GM19035 (cell line): ENCODE measurements around the gene CRKL.

Experiments
- ATAC-seq: cut with Tn5 transposase; IDR thresholded peaks from one replicate; pipeline ENCODE4 v1.9.1; 2021; ENCODE audit not compliant: unreplicated experiment

CRKL gene

DNA sequence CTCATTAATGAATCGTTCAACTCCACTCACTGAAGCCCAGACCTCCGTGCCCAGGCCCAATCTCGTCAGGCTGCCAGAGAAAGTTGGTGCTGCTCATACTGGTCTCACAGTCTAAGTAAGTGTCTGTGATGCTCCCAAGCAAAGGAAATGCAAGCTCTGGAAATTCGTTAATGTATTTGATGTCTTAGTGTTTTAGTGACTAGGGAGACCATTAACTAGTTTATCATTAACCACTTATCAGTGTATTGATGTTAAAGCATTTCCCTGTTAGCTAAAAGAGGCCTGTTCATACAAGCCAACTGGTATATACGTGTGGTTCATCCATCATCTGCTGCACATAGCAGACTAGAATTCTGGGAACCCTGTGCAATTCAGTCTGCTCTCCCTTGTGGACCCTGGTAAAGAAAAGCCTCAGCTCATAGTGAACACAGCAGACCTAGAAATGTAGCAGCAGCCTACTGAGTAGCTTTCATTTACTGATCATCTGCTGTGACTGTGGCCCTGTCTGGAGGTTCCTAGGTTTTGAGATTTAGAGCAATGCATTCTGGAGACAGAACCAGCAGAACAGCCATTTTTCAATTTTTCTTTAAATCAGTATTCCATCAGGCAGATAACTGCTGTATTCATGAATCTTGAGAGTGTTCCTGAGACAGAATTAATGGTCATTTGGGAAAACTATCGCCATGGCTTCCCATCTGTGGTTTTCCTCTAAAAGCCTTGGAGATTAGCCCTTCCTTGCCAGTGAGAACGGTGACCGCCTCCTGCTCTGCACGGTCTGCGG is 34.1 kb downstream of the CRKL start:
- ATAC-seq = no peak

DNA sequence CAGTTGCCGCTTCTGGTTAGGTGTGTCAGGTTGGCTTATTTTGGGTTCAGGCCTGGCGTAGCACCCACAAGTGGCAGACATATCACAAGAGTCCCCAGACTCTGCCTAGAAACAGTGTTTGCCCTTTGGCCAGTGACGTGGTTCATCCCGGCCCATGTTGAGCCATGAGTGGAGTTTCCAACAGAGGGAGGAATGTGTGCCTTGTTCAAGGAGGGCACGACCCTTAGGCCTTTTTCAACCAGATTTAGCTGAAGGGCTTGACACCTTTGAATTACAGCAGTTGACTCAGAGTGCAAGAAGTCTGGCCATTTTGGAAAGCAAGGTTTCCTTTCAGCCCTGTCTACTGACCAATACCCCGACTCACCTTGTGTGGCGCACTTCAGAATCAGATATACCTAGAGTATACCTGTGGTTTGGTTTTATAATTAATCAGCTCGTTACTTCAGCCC is 34.7 kb downstream of the CRKL start:
- ATAC-seq = no peak

DNA sequence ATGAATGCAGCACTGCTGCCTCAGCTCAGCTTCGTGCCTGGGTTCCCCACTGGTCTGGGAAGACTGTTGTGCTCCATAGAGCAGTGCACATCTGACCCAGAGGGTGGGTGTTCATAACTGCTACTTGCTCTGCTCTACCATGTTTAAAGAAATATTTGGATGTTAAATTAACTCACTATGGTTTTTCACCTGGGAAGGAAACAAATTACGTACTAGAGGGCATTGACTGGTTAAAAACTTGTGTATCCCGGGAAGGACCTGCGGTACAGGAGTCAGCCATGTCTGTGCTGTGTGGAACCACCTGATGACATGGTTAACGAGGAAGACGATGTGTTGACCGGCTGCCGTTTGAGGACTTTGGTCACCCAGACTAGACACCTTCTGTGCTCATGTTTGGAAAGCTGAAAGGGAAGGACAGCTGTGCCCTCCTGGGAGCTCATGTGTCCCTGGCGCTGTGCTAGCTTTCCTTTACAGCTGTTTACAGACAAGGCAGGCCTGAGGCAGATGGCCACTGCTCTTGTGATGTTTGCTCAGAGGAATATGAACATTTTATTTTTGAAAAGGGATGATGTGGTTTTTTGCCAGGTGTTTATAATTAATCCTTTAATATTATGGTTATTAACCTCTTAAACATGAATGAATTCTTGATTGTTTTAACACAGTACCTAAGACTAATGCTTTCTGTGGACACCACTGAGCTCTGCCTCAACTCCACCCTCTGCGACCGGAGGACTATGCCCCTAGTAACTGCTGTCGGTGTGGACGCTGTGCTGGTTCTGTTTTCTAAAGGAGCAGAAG is 35.5 kb downstream of the CRKL start:
- ATAC-seq = no peak

DNA sequence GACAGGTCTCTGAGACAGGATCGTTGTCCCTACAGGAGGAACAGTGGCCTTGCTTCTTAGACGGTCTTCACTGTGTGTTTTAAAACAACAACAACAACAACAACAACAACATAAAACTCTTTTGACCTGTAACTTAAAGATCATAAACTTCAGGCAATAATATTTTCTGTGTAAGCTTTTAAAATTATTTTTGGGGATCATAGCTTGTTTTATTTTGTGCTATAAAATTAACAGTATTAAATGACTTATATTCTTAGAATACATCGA is 36.1 kb downstream of the CRKL start:
- no peak for ATAC-seq

DNA sequence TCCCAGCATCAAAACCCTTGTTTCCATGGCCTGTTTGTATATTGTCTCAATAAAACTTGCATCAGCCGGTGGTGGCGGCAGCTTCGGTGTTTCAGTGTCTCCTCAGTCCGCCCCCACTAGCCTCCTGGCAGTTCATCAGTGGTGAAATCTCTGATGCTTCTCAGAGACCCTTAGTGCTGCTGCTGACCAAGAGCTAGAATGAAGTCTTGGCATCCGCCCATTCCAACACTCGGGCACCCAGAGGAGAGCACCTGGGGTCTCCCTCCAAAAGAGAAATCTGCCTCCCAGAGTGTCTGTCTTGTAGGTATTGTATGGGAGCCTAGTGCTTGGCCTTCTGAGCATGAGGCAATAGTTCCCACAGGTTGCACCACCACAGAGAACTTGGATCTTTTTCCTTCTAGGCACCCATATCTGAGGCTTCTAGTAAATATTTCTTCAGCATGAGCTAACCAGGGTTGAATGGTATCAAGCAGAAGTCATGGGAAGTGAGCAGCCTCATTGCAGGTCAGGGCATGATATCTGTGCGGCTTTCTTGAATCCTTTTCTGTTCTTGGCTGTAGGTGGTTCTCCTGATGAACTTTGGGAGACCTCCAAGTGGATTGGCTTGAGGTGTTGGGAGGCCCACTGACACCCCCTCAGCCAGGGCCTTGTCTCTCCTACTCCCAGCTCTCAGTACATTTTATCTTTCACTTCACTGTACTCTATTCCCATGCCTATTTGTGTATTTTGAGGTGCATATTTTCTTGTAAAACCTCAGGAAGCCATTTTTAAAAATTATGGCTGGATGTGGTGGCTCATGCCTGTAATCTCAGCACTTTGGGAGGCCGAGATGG is 36.7 kb downstream of the CRKL start:
- ATAC-seq = no peak

DNA sequence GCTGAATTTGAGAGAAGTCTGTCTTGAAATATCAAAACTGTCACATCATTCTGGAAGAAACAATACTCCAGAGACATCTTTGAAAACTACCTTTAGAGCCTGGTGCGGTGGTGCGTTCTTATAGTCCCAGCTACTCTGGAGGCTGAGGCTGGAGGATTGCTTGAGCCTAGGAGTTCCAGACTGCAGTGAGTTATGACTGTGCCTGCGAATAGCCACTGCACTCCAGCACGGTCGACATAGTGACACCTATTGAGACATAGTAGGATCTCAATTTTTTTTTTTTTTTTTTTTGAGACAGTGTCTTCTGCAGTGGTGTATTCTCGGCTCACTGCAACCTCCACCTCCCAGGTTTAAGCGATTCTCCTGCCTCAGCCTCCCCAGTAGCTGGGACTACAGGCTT is 38.3 kb downstream of the CRKL start:
- ATAC-seq = no peak

DNA sequence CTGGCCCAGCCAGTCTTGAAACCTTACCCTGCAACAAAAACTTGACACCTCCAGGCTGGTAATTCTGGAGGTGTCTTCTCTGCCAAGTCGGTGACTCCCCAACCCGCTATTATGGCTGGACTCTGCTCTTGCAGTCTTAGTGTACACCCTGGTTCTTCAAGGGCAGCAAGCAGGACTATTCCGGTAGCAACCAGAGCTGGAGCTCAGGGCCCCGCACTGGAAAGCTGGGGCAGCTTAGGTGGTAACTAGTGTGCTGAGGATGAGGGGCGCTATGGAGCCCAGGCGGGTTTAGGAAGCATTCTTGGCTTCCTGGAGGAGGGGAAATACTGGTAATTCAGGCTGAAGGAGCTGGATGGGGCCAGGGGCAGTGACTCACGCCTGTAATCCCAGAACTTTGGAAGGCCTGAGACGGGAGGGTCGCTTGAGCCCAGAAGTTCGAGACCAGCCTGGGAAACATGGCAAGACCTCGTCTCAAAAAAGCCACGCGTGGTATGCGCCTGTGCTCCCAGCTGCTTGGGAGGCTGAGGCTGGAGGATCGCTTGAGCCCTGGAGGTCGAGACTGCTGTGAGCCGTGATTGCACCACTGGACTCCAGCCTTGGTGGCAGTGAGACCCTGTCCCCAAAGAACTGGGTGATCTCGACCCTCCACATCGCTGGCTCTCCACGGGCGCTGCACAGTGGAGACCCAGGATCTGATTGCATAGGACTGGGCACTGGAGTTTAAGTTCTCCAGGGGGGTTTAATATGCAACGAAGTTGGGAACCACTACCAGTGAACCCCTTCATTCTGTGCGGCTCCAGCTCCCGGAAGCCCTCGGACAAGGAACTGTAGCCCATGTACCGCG is 39.3 kb downstream of the CRKL start:
- no peak for ATAC-seq

DNA sequence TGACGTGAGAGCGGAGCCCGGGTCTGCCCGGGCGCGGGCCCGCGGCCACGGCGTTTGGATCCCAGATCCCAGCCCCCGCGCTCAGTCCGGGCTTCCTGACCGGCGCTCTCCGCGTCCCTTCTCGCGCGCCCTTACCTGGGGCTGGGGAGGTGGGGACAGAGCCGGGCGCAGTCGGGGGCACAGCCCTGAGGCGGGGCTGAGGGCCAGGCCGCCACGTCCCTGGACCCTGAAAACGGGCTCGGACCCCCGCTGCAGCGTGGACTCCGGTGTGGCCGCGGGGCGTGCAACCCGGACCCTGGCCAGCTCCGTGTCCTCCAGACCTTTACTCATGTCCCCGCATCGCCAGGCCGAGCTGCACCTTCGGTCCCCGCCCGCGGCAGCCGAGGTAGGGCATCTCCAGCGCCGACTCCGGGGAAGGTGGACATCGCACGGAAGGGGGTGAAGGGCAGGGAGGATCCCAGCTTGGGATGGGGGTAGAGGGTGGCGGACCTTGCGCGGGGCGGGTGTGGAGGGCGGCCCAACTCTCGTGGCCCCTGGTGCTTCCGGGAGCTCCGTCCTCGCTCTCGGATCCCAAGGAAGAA is 40.0 kb downstream of the CRKL start:
- ATAC-seq = no peak

DNA sequence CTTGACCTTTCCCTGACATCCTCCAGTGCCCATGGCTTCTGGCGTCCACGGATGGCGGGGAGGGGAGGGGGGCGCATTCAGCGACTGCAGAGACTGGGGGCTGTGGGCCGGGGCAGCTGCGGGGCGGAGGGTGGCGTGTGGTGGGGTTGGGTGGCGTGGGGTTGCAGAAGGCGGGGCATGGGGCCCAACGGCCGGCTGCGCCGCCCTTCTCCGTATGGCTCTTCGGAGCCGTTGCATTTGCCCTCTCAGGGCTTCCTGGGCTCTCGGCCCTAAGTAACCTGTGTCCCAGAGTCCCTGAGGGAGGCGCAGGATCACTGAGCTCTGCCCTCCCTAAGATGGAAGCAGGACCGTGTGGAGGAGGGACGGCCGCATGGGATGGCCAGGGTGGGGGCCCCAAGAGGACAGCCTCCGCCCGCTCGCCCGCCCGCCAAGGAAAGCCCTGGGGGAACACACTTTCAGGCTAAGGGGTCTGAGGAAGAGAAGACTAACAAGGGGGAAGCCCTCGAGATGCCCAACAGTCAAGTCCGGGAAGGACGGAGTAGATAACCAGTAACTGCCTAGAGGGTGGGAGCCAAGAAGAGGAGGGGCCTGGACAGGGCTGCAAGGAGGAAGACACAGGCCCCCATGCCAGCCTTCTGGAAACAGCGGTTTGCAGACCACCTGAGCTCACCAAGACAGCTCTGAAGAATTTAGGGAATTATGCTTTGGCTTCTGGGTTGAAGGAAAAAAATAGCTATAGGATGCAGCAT is 40.6 kb downstream of the CRKL start:
- ATAC-seq = no peak

DNA sequence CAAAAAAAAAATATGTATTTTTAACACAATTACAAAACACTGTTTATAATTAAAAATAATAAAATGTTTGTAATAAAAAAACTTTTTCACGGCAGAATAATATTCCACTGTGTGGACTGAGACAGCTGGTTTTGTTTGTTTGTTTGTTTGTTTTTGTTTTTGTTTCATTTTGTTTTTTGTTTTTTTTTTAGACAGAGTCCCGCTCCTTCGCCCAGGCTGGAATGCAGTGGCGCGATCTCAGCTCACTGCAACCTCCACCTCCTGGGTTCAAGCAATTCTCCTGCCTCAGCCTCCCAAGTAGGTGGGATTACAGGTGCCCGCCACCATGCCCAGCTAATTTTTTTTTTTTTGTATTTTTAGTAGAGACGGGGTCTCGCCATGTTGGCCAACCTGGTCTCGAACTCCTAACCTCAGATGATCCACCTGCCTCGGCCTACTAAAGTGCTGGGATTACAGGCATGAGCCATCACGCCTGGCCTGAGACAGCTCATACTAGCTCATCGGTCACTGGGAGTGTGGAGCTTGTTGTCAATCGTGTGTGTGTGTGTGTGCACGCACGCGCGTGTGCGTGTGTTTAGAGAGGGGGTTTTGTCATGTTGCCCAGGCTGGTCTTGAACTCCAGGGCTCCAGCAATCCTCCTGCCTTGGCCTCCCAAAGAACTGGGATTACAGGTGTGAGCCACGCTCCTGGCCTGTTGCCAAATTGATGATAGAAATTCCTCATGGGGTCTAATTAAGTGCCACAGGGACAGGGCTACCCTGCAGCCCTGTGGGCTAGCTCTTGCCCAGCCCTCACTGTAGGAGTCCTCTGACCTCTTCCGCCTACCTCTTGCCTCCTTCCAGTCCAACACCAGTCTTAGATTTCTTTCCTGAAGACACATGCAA is 42.6 kb downstream of the CRKL start:
- ATAC-seq = no peak

DNA sequence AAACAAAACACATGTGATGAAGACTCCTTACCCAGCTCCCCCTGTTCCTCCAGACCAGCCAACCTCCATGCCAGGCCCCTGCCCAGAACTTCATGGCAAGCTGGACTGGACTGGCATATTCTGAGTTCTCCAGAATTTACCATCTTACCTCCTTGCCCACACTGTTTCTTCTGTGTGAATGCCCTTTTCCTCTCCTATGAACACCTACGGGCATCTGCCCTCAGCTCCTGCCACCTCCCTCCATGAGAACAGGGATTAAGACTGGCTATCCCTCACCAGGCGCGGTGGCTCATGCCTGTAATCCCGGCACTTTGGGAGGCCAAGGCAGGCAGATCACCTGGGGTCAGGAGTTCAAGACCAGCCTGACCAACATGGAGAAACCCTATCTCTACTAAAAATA is 43.4 kb downstream of the CRKL start:
- no peak for ATAC-seq

DNA sequence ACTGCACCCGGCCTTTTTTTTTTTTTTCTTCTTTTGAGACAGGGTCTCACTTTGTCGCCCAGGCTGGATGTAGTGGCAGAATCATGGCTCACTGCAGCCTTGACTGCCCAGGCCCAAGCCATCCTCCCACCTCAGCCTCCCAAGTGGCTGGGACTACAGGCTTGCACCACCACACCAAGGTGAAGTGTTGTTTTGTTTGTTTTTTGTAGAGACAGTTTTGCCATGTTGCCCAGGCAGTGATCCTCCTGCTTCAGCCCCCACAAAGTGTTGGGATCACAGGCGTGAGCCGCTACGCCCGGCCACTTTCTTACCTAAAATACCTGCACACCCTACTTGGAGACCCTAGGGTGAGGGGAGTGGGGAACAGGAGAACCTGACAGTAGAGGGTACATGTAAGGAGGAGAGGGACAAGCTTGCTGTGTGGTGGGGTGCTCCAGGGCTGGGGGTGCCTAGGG is 45.3 kb downstream of the CRKL start:
- ATAC-seq = no peak

DNA sequence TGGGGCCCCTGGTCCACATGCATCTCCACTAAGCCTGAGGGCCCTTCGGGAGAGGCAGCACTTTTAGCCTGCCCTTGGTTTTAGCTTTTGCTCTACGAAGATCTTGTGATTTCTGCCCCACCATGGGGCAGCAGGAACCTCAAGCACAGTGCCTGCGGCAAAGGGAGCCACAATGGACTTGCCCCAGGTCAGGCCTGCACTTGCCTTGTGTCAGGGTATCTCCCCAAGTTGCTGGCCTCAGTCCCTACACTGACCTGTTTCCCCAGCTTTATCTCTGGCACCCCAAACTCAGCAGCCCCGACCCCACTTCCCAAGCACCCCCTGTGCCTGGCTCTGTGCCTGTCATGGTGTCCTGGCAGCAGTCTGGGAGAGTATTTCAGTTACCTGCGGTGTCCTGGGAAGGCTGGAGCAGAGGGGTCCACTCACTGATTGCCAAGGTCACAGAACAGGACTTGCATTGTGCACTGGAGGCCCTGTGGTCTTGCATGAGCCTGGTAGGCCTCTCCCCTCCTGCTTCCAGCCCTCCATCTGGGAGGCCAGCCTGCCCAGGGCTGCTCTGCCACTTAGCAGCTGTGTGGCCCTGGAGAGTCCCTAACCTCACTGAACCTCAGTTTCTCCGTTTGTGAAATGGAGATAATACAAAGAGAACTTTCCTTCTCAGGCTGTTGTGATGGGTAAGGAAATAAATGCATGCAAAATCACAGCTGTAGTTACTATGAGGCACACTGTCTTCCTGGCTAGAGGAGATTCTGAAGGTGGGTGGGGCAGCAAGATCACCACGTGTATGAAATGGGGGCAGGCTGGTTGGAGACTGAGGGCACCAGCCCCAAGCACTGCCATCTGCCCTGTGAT is 46.2 kb downstream of the CRKL start:
- ATAC-seq = no peak

DNA sequence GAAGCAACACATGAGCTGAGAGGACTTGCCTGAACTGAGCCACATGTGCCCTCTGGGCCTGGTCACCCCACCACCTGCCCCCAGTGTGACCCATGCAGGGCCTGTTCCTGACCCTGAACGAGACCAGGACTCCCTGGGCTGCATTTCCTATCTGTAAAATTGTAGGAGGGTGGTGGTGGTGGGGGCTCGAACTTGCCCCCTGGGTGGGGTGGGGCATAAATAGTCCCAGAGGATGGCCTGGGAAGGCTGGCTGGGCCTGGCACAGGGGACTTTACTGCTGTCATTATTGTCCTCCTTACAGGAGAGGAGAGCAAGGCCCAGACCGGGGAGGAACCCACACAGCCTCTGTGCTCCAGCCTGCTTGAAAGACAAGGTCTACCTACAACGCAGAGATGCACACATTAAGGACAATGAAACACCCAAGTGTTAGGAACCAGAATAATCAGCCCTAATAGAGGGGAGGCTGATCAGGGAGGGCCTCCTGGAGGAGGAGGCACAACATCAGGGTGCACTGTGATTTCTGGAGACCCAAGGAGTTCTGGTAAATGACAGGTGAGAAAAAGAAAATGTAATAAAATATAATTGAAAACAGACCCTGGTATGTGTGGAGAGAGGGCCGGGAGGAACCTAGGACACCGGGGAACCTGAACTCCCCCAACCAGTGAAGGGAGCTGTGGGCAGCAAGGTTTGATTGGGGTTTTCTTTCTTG is 47.0 kb downstream of the CRKL start:
- no peak for ATAC-seq

DNA sequence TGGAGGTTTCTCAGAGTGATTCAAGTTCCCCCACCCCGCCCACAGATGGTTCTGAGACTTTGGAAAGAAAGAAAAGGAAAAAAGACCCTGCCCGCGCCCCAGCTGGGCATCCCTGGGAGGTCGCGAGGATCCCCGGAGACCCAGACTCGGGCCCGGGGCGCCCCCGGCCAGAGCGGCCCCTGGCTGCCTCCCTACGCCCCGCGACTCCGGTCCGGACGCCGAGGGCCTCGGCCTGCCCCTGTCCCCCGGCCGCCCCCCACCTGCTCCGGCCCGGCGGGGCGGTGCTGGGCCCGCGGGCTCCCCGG is 47.5 kb downstream of the CRKL start:
- no peak for ATAC-seq

DNA sequence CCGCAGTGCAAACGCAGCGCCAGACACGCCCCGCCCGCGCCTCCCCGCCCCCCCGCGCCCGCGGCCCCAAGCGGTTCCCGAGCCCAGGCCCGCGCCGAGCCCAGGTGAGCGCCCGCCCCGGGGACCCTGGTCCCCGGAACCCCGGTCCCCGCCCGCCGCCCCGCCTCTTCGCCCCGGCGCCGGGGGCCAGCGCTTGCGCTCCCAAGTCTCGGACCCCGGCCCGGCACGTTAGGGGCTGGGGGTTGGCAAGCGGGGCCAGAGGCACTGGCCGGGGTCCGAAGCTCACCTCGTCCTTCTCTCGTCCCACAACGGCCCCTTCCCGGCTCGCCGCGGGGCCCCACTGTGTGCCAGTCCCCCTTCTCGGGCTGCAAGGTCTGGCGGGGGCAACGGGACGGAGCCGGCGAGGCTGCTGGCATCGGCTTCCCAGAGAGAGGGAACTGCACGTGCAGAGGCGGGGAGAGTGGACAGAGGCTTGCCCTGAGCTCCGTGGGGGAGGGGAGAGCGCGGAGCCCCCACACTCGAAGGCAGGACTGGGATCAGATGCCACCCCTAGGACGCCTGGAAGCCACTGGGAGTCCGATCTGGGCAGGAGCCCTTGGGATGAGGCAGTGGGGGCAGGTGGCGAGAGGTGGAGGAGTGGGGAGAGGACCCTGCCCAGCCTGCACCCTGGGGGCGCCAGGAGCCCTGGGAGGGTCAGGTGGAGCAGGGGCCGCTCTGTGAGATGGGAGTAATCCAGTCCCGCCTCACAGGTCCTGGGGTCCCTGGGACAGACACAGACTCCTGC is 48.1 kb downstream of the CRKL start:
- ATAC-seq = no peak
